ENCODE data around the gene ITPR1.

Gene ITPR1

GRCh38 chr3:4888913-4889846 lies 396.0 kb downstream of the ITPR1 start:
- peak in 1 of 2 donors; percentile 59 for DNase-seq (ENCODE audit: low read depth in 2 of 2)
- no peak overlapping the region for H3K4me3 ChIP-seq (replicated peaks in 1 of 2; ENCODE audit: low read depth in 2 of 2, low read length in 2 of 2)
- TF ChIP-seq, protein P1, sequence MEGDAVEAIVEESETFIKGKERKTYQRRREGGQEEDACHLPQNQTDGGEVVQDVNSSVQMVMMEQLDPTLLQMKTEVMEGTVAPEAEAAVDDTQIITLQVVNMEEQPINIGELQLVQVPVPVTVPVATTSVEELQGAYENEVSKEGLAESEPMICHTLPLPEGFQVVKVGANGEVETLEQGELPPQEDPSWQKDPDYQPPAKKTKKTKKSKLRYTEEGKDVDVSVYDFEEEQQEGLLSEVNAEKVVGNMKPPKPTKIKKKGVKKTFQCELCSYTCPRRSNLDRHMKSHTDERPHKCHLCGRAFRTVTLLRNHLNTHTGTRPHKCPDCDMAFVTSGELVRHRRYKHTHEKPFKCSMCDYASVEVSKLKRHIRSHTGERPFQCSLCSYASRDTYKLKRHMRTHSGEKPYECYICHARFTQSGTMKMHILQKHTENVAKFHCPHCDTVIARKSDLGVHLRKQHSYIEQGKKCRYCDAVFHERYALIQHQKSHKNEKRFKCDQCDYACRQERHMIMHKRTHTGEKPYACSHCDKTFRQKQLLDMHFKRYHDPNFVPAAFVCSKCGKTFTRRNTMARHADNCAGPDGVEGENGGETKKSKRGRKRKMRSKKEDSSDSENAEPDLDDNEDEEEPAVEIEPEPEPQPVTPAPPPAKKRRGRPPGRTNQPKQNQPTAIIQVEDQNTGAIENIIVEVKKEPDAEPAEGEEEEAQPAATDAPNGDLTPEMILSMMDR (IDR thresholded peaks at IDR 0.05; ENCODE audit: low read depth, low read length): no peak

DNA sequence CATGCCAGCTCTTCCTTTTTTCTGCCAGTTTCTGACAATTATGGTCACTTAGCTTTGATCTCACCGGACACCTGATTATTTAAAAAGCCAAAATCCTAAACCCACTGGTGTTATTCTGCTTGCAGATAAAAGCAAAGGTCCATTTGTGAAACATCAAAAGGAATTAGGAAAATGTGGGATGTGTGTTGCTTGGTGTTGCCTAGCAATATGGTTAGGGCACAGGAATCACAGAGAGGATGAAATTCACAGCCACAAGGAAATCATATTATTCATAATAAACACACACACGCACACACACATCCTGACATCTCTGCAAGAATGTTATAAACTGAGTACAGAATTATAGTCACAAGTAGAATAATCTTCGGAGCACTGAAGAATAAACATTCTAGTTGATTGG lies 396.7 kb downstream of the ITPR1 start:
- H3K4me3 ChIP-seq (replicated peaks in 1 of 2; ENCODE audit: low read depth in 2 of 2, low read length in 2 of 2): no peak overlapping the region
- TF ChIP-seq, protein P1 (IDR thresholded peaks at IDR 0.05; ENCODE audit: low read depth, low read length): no peak
- DNase-seq (ENCODE audit: low read depth in 2 of 2): peak; percentile 35 to 52

DNA sequence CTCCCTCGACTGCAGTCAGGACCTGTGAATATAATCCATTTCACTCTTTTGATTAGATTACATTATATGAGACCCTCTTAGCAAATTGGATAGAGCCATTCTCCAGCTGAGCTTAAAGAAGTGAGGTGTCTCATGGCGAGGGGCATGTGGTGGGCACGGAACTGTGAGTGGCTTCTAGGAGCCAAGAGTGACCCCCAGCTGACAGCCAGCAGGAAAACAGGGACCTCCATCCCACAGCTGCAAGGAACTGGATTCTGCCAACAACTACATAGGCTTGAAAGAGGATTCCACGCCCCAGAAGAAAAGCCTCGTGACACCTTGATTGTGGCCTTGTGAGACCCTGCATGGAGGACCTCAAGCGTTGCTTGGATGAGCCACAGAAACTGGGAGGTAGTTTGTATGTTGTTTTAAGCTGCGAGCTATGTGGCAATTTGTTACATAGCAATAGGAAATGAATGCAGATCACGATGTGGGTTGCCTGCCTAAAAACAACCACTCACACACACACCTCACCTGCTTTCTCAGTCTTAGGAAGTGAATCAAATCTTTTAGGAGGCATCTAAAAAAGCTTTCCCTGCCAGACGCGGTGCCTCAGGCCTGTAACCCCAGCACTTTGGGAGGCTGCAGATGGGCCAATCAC lies 401.9 kb downstream of the ITPR1 start:
- no peak overlapping the region for H3K4me3 ChIP-seq (replicated peaks in 1 of 2; ENCODE audit: low read depth in 2 of 2, low read length in 2 of 2)
- TF ChIP-seq, protein P1 (IDR thresholded peaks at IDR 0.05; ENCODE audit: low read depth, low read length): no peak
- peak in 1 of 2 donors; percentile 32 for DNase-seq (ENCODE audit: low read depth in 2 of 2)

GRCh38 chr3:4895838-4896237 lies 402.7 kb downstream of the ITPR1 start:
- TF ChIP-seq, protein P1 (IDR thresholded peaks at IDR 0.05; ENCODE audit: low read depth, low read length): no peak
- no peak overlapping the region for H3K4me3 ChIP-seq (replicated peaks in 1 of 2; ENCODE audit: low read depth in 2 of 2, low read length in 2 of 2)
- DNase-seq (ENCODE audit: low read depth in 2 of 2): peak in 1 of 2 donors; percentile 16

Measured in cardiac fibroblast (primary cell).